ENCODE data around the gene ATXN7L1.

GRCh38 chr7:105829681-105830322 lies 46.6 kb downstream of the ATXN7L1 start:
- no peak for TF ChIP-seq SP1 (CRISPR knock-in tag; conservative IDR thresholded peaks at IDR 0.05)
- no peak for TF ChIP-seq CTCF (IDR thresholded peaks at IDR 0.05)
